ENCODE data around the gene TP53BP2. TPM values are rescaled to one million over a fixed set of nuclear protein-coding genes. Genes with fewer than 3 reads are reported as not detected.

Gene TP53BP2
- total and polyA plus RNA-seq, 10 of the 15 experiments (the other 5 are each of a cell fraction or from before 2014, with no cell fraction given): 1.6 to 13.7 (median 5.6) TPM

DNA sequence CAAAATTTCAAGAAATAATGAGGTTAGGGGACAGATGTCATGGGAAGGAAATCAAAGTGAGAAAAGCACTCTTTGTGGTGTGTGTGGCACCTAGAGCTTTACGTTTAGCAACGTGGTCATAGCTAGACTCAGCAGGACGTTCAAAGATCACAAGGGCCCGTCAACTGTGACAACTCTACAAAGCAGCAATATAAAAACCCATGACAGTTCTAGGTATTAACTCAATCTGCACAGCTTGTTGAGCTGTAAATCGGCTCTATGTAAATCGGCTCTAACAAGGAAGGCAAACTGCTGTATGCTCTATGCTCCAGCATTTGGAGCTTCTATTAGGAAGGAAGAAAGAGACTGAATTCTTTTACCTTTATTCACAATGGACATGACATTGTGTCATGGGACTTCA lies 64.8 kb downstream of the TP53BP2 start:
- no peaks in the 10 kb centered on the region; a peak in 2 of 4 replicates for H3K36me3 ChIP-seq (ENCODE audit: control insufficient read depth in 2 of 2, insufficient read depth in 2 of 2, low read length in 1 of 2)
- no peaks in the 10 kb centered on the region for H3K27me3 ChIP-seq (replicated peaks in 1 of 2; ENCODE audit: control insufficient read depth in 2 of 2, insufficient read depth in 2 of 2, low read length in 1 of 2)
- no peak overlapping the region for H3K4me2 ChIP-seq (ENCODE audit: control insufficient read depth, insufficient read depth)
- BruUV-seq (replicated peaks): no TSS peak
- ATAC-seq: peak; percentile 25; the same call in 2 of the 3 replicates
- H3K4me1 ChIP-seq (ENCODE audit: control insufficient read depth, insufficient read depth, low read length): no peaks in the 10 kb centered on the region
- CTCF ChIA-PET: interaction anchor here (2.6 to 3.1 kb wide), 2 partner anchors 9 to 32 kb away, joined by 7 to 11 read pairs; no protein-coding TSS in a partner anchor
- H3K27ac ChIP-seq (ENCODE audit: control insufficient read depth, insufficient read depth): no peak overlapping the region
- SMC1A ChIA-PET (ENCODE audit: uncharacterized antibody, unreplicated experiment): interaction anchor here (0.8 to 1.7 kb wide), 6 partner anchors 9 to 270 kb away, joined by 3 to 12 read pairs (median 4); no protein-coding TSS in a partner anchor
- no peak for FAIRE-seq
- POLR2A ChIA-PET: interaction anchor here (0.8 kb wide), 1 partner anchor 21 kb away, joined by 3 read pairs; no protein-coding TSS in a partner anchor
- RAD21 ChIA-PET (ENCODE audit: unreplicated experiment): interaction anchor here (1.0 to 1.5 kb wide), 2 partner anchors 9 to 40 kb away, joined by 3 to 6 read pairs; no protein-coding TSS in a partner anchor
- no peak overlapping the region for H3K9ac ChIP-seq (ENCODE audit: control insufficient read depth, insufficient read depth, low read length)
- in situ Hi-C loops (cut with MboI) (no loop called here), intact Hi-C loops (cut with micrococcal nuclease; ENCODE audit: unreplicated experiment) (no loop called here)
- no peak for DNase-seq (ENCODE audit: low read depth, low spot score)
- TF ChIP-seq TCF7 (IDR thresholded peaks at IDR 0.05; ENCODE audit: borderline replicate concordance) (peak; percentile 80; the same call in 1 of the 2 replicates), RUNX3 (IDR thresholded peaks at IDR 0.05; ENCODE audit: low read length) (peak; percentile 35; the same call in 1 of the 2 replicates)
- TF ChIP-seq, protein P1, sequence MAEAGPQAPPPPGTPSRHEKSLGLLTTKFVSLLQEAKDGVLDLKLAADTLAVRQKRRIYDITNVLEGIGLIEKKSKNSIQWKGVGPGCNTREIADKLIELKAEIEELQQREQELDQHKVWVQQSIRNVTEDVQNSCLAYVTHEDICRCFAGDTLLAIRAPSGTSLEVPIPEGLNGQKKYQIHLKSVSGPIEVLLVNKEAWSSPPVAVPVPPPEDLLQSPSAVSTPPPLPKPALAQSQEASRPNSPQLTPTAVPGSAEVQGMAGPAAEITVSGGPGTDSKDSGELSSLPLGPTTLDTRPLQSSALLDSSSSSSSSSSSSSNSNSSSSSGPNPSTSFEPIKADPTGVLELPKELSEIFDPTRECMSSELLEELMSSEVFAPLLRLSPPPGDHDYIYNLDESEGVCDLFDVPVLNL (IDR thresholded peaks at IDR 0.05; ENCODE audit: low read depth, low read length): no peak
- H2AFZ ChIP-seq (ENCODE audit: control insufficient read depth, low read depth, low read length): no peak overlapping the region
- WGBS (ENCODE audit: insufficient coverage, insufficient replicate concordance, low lambda C conversion rate, missing lambda C conversion rate): 17% methylated on average over 6 of the region's 6 CpGs
- H3K79me2 ChIP-seq (ENCODE audit: control insufficient read depth, insufficient read depth, low read length): no peaks in the 10 kb centered on the region
- no peaks in the 10 kb centered on the region for H4K20me1 ChIP-seq (ENCODE audit: control insufficient read depth, insufficient read depth)
- no peak overlapping the region for H3K4me3 ChIP-seq
- no peaks in the 10 kb centered on the region for H3K9me3 ChIP-seq (replicated peaks; ENCODE audit: control insufficient read depth, insufficient read depth, low read length)

GRCh38 chr1:223780318-223780717 lies 65.4 kb downstream of the TP53BP2 start:
- BruUV-seq (replicated peaks): no TSS peak
- H3K36me3 ChIP-seq (ENCODE audit: control insufficient read depth in 2 of 2, insufficient read depth in 2 of 2, low read length in 1 of 2): no peaks in the 10 kb centered on the region; a peak in 2 of 4 replicates
- in situ Hi-C loops (cut with MboI) (no loop called here), intact Hi-C loops (cut with micrococcal nuclease; ENCODE audit: unreplicated experiment) (no loop called here)
- no peak overlapping the region for H3K9ac ChIP-seq (ENCODE audit: control insufficient read depth, insufficient read depth, low read length)
- no peaks in the 10 kb centered on the region for H4K20me1 ChIP-seq (ENCODE audit: control insufficient read depth, insufficient read depth)
- ChIA-PET POLR2A (interaction anchor here (0.8 kb wide), 1 partner anchor 20 kb away, joined by 3 read pairs; no protein-coding TSS in a partner anchor), SMC1A (ENCODE audit: uncharacterized antibody, unreplicated experiment) (interaction anchor here (0.8 to 1.7 kb wide), 5 partner anchors 9 to 271 kb away, joined by 3 to 12 read pairs (median 6); no protein-coding TSS in a partner anchor), CTCF (interaction anchor here (1.4 to 3.1 kb wide), 3 partner anchors 8 to 31 kb away, joined by 5 to 11 read pairs (median 7); no protein-coding TSS in a partner anchor), RAD21 (ENCODE audit: unreplicated experiment) (interaction anchor here (1.5 kb wide), 1 partner anchor 8 kb away, joined by 6 read pairs; no protein-coding TSS in a partner anchor)
- no peak for FAIRE-seq
- no peaks in the 10 kb centered on the region for H3K79me2 ChIP-seq (ENCODE audit: control insufficient read depth, insufficient read depth, low read length)
- TF ChIP-seq RELA (IDR thresholded peaks at IDR 0.05; ENCODE audit: borderline replicate concordance, partially characterized antibody): no peak
- H3K9me3 ChIP-seq (replicated peaks; ENCODE audit: control insufficient read depth, insufficient read depth, low read length): no peaks in the 10 kb centered on the region
- H3K4me3 ChIP-seq: no peak overlapping the region
- 90% methylated on average over 8 of the region's 8 CpGs for WGBS (ENCODE audit: insufficient coverage, insufficient replicate concordance, low lambda C conversion rate, missing lambda C conversion rate)
- no peak overlapping the region for H2AFZ ChIP-seq (ENCODE audit: control insufficient read depth, low read depth, low read length)
- H3K27me3 ChIP-seq (replicated peaks in 1 of 2; ENCODE audit: control insufficient read depth in 2 of 2, insufficient read depth in 2 of 2, low read length in 1 of 2): no peaks in the 10 kb centered on the region
- no peak for ATAC-seq
- no peaks in the 10 kb centered on the region for H3K4me1 ChIP-seq (ENCODE audit: control insufficient read depth, insufficient read depth, low read length)
- no peak for DNase-seq (ENCODE audit: low read depth, low spot score)
- no peak overlapping the region for H3K4me2 ChIP-seq (ENCODE audit: control insufficient read depth, insufficient read depth)
- H3K27ac ChIP-seq (ENCODE audit: control insufficient read depth, insufficient read depth): no peak overlapping the region

All from GM12878 (cell line).